NCI-H1048 (cell line): ENCODE results near the gene IRAK3.
"Not testable (repeated sequence)": the region's sequence is repeated elsewhere in the genome, so short reads cannot be mapped to it uniquely, and the experiment has no call there.

Experiments
- DNase-seq: peaks from one replicate; lab custom pipeline; 2025; lab: John Stamatoyannopoulos, UW

IRAK3 gene

GRCh38 chr12:66262737-66263136 is 73.7 kb downstream of the IRAK3 start:
- no peak for DNase-seq

- DNase-seq: no peak
Observed at GRCh38 chr12:66268562-66268961, 79.5 kb downstream of the IRAK3 start.

- no peak for DNase-seq
Observed at GRCh38 chr12:66269142-66269541, 80.1 kb downstream of the IRAK3 start.

- DNase-seq: peak; percentile 31
Observed at GRCh38 chr12:66269757-66270383, 80.9 kb downstream of the IRAK3 start.

- no peak for DNase-seq
Observed at GRCh38 chr12:66270613-66271012, 81.6 kb downstream of the IRAK3 start.

GRCh38 chr12:66272650-66273049 is 83.6 kb downstream of the IRAK3 start:
- DNase-seq: no peak

GRCh38 chr12:66273147-66273546 is 84.1 kb downstream of the IRAK3 start:
- DNase-seq: no peak

- DNase-seq: no peak
Observed at GRCh38 chr12:66275040-66275439, 86.0 kb downstream of the IRAK3 start.

- DNase-seq: no peak
Observed at GRCh38 chr12:66279123-66279712, 90.2 kb downstream of the IRAK3 start.

GRCh38 chr12:66280561-66280960 is 91.5 kb downstream of the IRAK3 start:
- DNase-seq: no peak

GRCh38 chr12:66282244-66282643 is 93.2 kb downstream of the IRAK3 start:
- no peak for DNase-seq

GRCh38 chr12:66287275-66287674 is 98.3 kb downstream of the IRAK3 start:
- no peak for DNase-seq

GRCh38 chr12:66288121-66288520 is 99.1 kb downstream of the IRAK3 start:
- DNase-seq: no peak

- DNase-seq: no peak
Observed at GRCh38 chr12:66289485-66289884, 100.5 kb downstream of the IRAK3 start.

- DNase-seq: no peak
Observed at GRCh38 chr12:66290716-66291200, 101.7 kb downstream of the IRAK3 start.

- DNase-seq: no peak
Observed at GRCh38 chr12:66296176-66296683, 107.2 kb downstream of the IRAK3 start.

GRCh38 chr12:66297080-66297479 is 108.1 kb downstream of the IRAK3 start:
- no peak for DNase-seq

- DNase-seq: no peak
Observed at GRCh38 chr12:66297923-66298322, 108.9 kb downstream of the IRAK3 start.

GRCh38 chr12:66301944-66302826 is 113.2 kb downstream of the IRAK3 start, which contains the start of gene HELB:
Gene HELB (plus strand): TSS chr12:66302493. CDS start chr12:66302604, 111 bp downstream.
- DNase-seq: peak; percentile 89

GRCh38 chr12:66302827-66303169 is 113.8 kb downstream of the IRAK3 start:
- DNase-seq: no peak

- not testable (repeated sequence) for DNase-seq
Observed at GRCh38 chr12:66303316-66303804, 114.3 kb downstream of the IRAK3 start.
